ENCODE data around the gene KCNAB1.

DNA sequence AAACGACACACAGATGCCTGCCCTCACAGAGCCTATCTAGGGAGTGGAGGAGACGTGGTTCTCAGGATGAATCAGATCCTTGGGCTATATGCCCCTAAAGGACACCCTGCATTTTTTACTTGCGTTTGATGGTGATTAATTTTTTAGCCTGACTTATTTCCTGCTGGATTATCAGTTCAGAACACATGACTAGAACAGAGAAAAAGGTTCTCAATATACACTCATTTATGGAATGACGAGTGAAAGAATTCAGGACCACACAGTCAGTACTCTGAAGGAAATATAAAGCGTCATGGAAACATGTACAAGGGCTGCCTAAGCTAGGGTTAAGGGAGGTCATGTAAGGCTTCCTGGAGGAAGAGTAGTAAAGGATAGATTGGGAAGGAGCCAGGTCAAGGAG is 312.8 kb downstream of the KCNAB1 start:
- TF ChIP-seq, protein P1, sequence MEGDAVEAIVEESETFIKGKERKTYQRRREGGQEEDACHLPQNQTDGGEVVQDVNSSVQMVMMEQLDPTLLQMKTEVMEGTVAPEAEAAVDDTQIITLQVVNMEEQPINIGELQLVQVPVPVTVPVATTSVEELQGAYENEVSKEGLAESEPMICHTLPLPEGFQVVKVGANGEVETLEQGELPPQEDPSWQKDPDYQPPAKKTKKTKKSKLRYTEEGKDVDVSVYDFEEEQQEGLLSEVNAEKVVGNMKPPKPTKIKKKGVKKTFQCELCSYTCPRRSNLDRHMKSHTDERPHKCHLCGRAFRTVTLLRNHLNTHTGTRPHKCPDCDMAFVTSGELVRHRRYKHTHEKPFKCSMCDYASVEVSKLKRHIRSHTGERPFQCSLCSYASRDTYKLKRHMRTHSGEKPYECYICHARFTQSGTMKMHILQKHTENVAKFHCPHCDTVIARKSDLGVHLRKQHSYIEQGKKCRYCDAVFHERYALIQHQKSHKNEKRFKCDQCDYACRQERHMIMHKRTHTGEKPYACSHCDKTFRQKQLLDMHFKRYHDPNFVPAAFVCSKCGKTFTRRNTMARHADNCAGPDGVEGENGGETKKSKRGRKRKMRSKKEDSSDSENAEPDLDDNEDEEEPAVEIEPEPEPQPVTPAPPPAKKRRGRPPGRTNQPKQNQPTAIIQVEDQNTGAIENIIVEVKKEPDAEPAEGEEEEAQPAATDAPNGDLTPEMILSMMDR (IDR thresholded peaks at IDR 0.05): no peak
- TF ChIP-seq, protein P2, sequence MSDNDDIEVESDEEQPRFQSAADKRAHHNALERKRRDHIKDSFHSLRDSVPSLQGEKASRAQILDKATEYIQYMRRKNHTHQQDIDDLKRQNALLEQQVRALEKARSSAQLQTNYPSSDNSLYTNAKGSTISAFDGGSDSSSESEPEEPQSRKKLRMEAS (CRISPR knock-in tag; IDR thresholded peaks at IDR 0.05): no peak

Measured in WTC11 (cell line).